HG03558 (cell line): ENCODE results near the gene CNTROB.

ENCODE experiments used
- ATAC-seq: cut with Tn5 transposase; IDR thresholded peaks from one replicate; pipeline ENCODE4 v1.9.1; 2021; ENCODE audit warnings: moderate number of reproducible peaks; ENCODE audit not compliant: unreplicated experiment; ENCODE audit errors: extremely low read depth

The CNTROB gene

GRCh38 chr17:7931709-7932482 lies at the start of gene CNTROB, which contains the start of gene TRAPPC1:
CNTROB (plus strand) TSS chr17:7932206; CDS start chr17:7933080, 874 bp downstream.
TRAPPC1 (minus strand) TSS chr17:7931946; CDS start chr17:7931829, 117 bp downstream.
- ATAC-seq = peak; percentile 78

- ATAC-seq = no peak
Measured at GRCh38 chr17:7882629-7883028, 49.4 kb upstream of the CNTROB start.

GRCh38 chr17:7883781-7884386 lies 48.1 kb upstream of the CNTROB start:
- ATAC-seq = no peak

GRCh38 chr17:7884581-7885366 lies 47.2 kb upstream of the CNTROB start:
- ATAC-seq = no peak

- ATAC-seq = no peak
Measured at GRCh38 chr17:7885367-7886226, 46.4 kb upstream of the CNTROB start.

GRCh38 chr17:7886227-7887037 lies 45.6 kb upstream of the CNTROB start:
- ATAC-seq = no peak

GRCh38 chr17:7887038-7887481 lies 44.9 kb upstream of the CNTROB start:
- ATAC-seq = no peak

GRCh38 chr17:7887482-7888183 lies 44.4 kb upstream of the CNTROB start:
- no peak for ATAC-seq

GRCh38 chr17:7888184-7888920 lies 43.7 kb upstream of the CNTROB start, which contains the start of gene CHD3:
CHD3 (plus strand) TSS chr17:7888789; CDS start chr17:7889001, 212 bp downstream.
- ATAC-seq = no peak

- no peak for ATAC-seq
Measured at GRCh38 chr17:7889166-7889955, 42.6 kb upstream of the CNTROB start.

GRCh38 chr17:7893187-7893880 lies 38.7 kb upstream of the CNTROB start:
- ATAC-seq = no peak

GRCh38 chr17:7894226-7894625 lies 37.8 kb upstream of the CNTROB start:
- ATAC-seq = no peak

GRCh38 chr17:7894866-7895265 lies 37.1 kb upstream of the CNTROB start:
- no peak for ATAC-seq

- no peak for ATAC-seq
Measured at GRCh38 chr17:7897090-7897489, 34.9 kb upstream of the CNTROB start.

- no peak for ATAC-seq
Measured at GRCh38 chr17:7897773-7898172, 34.2 kb upstream of the CNTROB start.
